H1 (cell line): ENCODE data around the gene RGCC.

Experiments used
- CEBPB ChIP-seq: IDR thresholded peaks from 2 replicates; pipeline ENCODE4 v1.6.1; 2012; ENCODE audit warnings: low read depth, low read length
- CHD2 ChIP-seq: IDR thresholded peaks from 2 replicates; pipeline ENCODE4 v1.6.1; 2012; ENCODE audit warnings: low read length, improper control_type of control experiment
- EGR1 ChIP-seq: IDR thresholded peaks from 2 replicates; pipeline ENCODE4 v1.6.1; 2011; ENCODE audit warnings: low read depth, low read length, borderline replicate concordance
- EZH2 ChIP-seq: fragments of 200-600 bp; sonication (generic); IDR thresholded peaks from 2 replicates; pipeline ENCODE4 v1.7.1; 2012; ENCODE audit warnings: low read depth, mild to moderate bottlenecking, moderate library complexity, low read length, inconsistent platforms; ENCODE audit not compliant: severe bottlenecking
- RXRA ChIP-seq: IDR thresholded peaks from 2 replicates; pipeline ENCODE4 v1.6.1; 2011; ENCODE audit warnings: low read depth, mild to moderate bottlenecking, low read length, moderate library complexity; ENCODE audit not compliant: insufficient read depth
- SIN3A ChIP-seq, 2 experiments: IDR thresholded peaks in 1 of 2; conservative IDR thresholded peaks in 1 of 2; 2 replicates each; pipeline ENCODE4 v1.6.1; 2011 to 2012; ENCODE audit warnings: low read length in 2 of 2, improper control_type of control experiment in 1 of 2, low read depth in 1 of 2, mild to moderate bottlenecking in 1 of 2
- TF ChIP-seq, protein P1 (sequence below), 3 experiments: IDR thresholded peaks; 1 replicate in 2 of 3; 2 replicates in 1 of 3; pipeline versions ENCODE4 v1.5.1 to v1.6.1; 2011; ENCODE audit warnings: low read length in 3 of 3, mild to moderate bottlenecking in 3 of 3, inconsistent platforms in 2 of 3, low read depth in 1 of 3, moderate library complexity in 1 of 3; ENCODE audit not compliant: insufficient read depth in 1 of 3; ENCODE audit errors: control extremely low read depth in 1 of 3
- TF ChIP-seq, protein P2 (sequence below): IDR thresholded peaks from 2 replicates; pipeline ENCODE4 v1.6.1; 2012; ENCODE audit warnings: inconsistent platforms

DNA sequence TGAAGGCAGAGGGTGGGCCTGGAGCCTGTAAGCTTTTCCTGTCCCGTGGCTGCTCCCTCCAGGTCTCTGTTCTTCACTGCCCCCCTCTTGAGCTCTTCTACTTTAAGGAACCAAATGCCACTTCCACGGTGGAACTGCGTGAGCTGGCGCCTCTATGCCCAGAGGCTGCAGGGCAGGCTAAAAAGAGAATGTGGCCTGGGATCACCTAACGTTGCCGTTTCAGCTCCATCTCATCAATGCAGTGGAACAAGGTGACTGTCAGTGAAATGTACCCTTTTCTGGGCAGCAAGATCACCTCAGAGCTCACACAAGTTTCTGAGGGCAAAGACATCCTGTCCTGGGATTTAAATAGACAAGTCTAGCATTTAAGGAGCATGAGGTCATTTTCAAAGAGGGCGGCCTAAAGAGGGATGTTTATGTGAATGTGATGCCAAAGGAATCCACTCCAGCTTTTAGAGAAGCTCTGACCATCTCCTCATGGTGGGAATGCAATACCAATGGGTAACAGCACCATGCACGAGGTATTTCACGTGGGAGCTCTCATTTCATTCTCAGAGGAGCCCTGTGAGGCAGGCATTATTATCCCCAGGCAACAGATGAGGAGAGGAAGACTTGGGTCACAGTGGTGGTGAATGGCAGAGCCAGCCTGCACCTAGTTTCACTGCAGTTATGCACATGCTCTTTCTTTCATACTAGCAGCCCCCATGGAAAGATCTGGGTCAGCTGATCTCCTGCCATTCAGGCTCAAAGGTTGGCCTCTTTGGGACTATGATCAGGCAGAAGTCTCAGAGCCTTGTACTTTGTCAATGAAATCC is 39.3 kb downstream of the RGCC start:
- TF ChIP-seq, protein P1, sequence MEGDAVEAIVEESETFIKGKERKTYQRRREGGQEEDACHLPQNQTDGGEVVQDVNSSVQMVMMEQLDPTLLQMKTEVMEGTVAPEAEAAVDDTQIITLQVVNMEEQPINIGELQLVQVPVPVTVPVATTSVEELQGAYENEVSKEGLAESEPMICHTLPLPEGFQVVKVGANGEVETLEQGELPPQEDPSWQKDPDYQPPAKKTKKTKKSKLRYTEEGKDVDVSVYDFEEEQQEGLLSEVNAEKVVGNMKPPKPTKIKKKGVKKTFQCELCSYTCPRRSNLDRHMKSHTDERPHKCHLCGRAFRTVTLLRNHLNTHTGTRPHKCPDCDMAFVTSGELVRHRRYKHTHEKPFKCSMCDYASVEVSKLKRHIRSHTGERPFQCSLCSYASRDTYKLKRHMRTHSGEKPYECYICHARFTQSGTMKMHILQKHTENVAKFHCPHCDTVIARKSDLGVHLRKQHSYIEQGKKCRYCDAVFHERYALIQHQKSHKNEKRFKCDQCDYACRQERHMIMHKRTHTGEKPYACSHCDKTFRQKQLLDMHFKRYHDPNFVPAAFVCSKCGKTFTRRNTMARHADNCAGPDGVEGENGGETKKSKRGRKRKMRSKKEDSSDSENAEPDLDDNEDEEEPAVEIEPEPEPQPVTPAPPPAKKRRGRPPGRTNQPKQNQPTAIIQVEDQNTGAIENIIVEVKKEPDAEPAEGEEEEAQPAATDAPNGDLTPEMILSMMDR (IDR thresholded peaks at IDR 0.05; ENCODE audit: control extremely low read depth in 1 of 3, insufficient read depth in 1 of 3, low read depth in 1 of 3, low read length in 3 of 3) = no peak
- TF ChIP-seq EZH2 (no peak), CHD2 (no peak), SIN3A (conservative IDR thresholded peaks at IDR 0.05 in 1 of 2, IDR thresholded peaks at IDR 0.05 in 1 of 2; ENCODE audit: low read depth in 1 of 2, low read length in 2 of 2) (no peak), RXRA (no peak), EGR1 (no peak), CEBPB (no peak)
- TF ChIP-seq, protein P2, sequence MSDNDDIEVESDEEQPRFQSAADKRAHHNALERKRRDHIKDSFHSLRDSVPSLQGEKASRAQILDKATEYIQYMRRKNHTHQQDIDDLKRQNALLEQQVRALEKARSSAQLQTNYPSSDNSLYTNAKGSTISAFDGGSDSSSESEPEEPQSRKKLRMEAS = 0 out of 2 replicates have a peak, but pooled peaks have one; percentile 20
